ENCODE measurements around the gene TP53I3. TPM values are rescaled to one million over a fixed set of nuclear protein-coding genes. Genes with fewer than 3 reads are reported as not detected.

The TP53I3 gene
- total RNA-seq, 4 donors from 2014 or later, result 69.5 to 129 (median 84.7) TPM

GRCh38 chr2:24049485-24050021 lies 35.1 kb downstream of the TP53I3 start, which contains the start of gene FKBP1B:
Gene FKBP1B, plus strand, starts transcription at chr2:24049741. Its CDS starts 109 bp downstream, at chr2:24049850.
- no peaks in the 10 kb centered on the region for H3K36me3 ChIP-seq
- no peak for DNase-seq
- peak within 1 kb of the TSS; percentile 59 to 79 (median 68) for H3K27ac ChIP-seq
- no peaks in the 10 kb centered on the region for H3K9me3 ChIP-seq
- intact Hi-C loops (cut with DNase I), result no loop called here
- TF ChIP-seq POLR2A (IDR thresholded peaks at IDR 0.05) (peak in 1 of 4 donors; percentile 45), CTCF (IDR thresholded peaks at IDR 0.05) (no peak)
- H3K4me3 ChIP-seq, result peak within 1 kb of the TSS; percentile 69 to 83 (median 75)
- WGBS, 2 donors, result 0% methylated on average over 10 to 16 of the region's 52 CpGs
- H3K4me1 ChIP-seq, result peaks cover 8 to 52% (median 11%) of the 10 kb centered on the region in 3 donors
- no peaks in the 10 kb centered on the region for H3K27me3 ChIP-seq

- intact Hi-C loops (cut with DNase I), result no loop called here
- no peak for DNase-seq
- H3K4me3 ChIP-seq, result peak overlapping the region; percentile 69 to 83 (median 75)
Observed at GRCh38 chr2:24048769-24049484, 35.7 kb downstream of the TP53I3 start.

GRCh38 chr2:24047703-24048033 lies 37.0 kb downstream of the TP53I3 start:
- H3K4me3 ChIP-seq, result peak overlapping the region in 3 of 4 donors; percentile 67 to 82 (median 81)

More at GRCh38 chr2:24048769-24049484, 35.7 kb downstream of the TP53I3 start:
- Histone ChIP-seq H3K27me3 (no peaks in the 10 kb centered on the region), H3K27ac (peak overlapping the region in 1 of 4 donors; percentile 66), H3K4me1 (peaks cover 8 to 52% (median 11%) of the 10 kb centered on the region in 3 donors), H3K9me3 (no peaks in the 10 kb centered on the region), H3K36me3 (no peaks in the 10 kb centered on the region)
- no peak for TF ChIP-seq CTCF (IDR thresholded peaks at IDR 0.05)
- TF ChIP-seq POLR2A (IDR thresholded peaks at IDR 0.05), result no peak
- 13 to 31% methylated on average over 22 to 23 of the region's 23 CpGs for WGBS, 2 donors

GRCh38 chr2:24046930-24047702 lies 37.5 kb downstream of the TP53I3 start, which contains the start of gene WDCP:
Gene WDCP, minus strand, starts transcription at chr2:24047391. Its CDS starts 7,897 bp downstream, at chr2:24039494.
- peak; percentile 95 for DNase-seq
- TF ChIP-seq CTCF (IDR thresholded peaks at IDR 0.05), result peak in 1 of 6 experiments; percentile 15
- TF ChIP-seq POLR2A (IDR thresholded peaks at IDR 0.05), result peak in 2 of 4 donors; percentile 54 to 62
- Histone ChIP-seq H3K27me3 (no peaks in the 10 kb centered on the region), H3K9me3 (no peaks in the 10 kb centered on the region), H3K4me3 (peak within 1 kb of the TSS; percentile 53 to 82 (median 74)), H3K4me1 (peaks cover 8 to 52% (median 11%) of the 10 kb centered on the region in 3 donors), H3K27ac (peak within 1 kb of the TSS; percentile 61 to 84 (median 78)), H3K36me3 (no peaks in the 10 kb centered on the region)
- intact Hi-C loops (cut with DNase I), result no loop called here
- 1% methylated on average over 25 to 38 of the region's 38 CpGs for WGBS, 2 donors

More at GRCh38 chr2:24047703-24048033, 37.0 kb downstream of the TP53I3 start:
- 31 to 39% methylated on average over 3 to 8 of the region's 8 CpGs for WGBS, 2 donors
- Histone ChIP-seq H3K27ac (peak overlapping the region in 1 of 4 donors; percentile 29), H3K36me3 (no peaks in the 10 kb centered on the region), H3K9me3 (no peaks in the 10 kb centered on the region), H3K4me1 (peaks cover 8 to 52% (median 11%) of the 10 kb centered on the region in 3 donors), H3K27me3 (no peaks in the 10 kb centered on the region)
- no peak for DNase-seq
- TF ChIP-seq CTCF (IDR thresholded peaks at IDR 0.05) (no peak), POLR2A (IDR thresholded peaks at IDR 0.05) (no peak)
- intact Hi-C loops (cut with DNase I), result no loop called here
